Type B pancreatic cell (in vitro differentiated cells): ENCODE results near the gene PSMC4. TPM values are rescaled to one million over a fixed set of nuclear protein-coding genes. Genes with fewer than 3 reads are reported as not detected.
"Not testable (repeated sequence)": the region's sequence is repeated elsewhere in the genome, so short reads cannot be mapped to it uniquely, and the experiment has no call there.

Experiments used
- DNase-seq: peaks from one replicate; pipeline ENCODE4 v3.0.0; 2021; ENCODE audit warnings: mixed read lengths; ENCODE audit not compliant: unreplicated experiment; ENCODE audit errors: extremely low spot score
- H3K27ac Mint-ChIP-seq: 2 replicates; pipeline ENCODE4 v1.8.0; 2021; ENCODE audit warnings: mild to moderate bottlenecking, mixed read lengths
- H3K27me3 Mint-ChIP-seq: 2 replicates; pipeline ENCODE4 v1.8.0; 2021; ENCODE audit warnings: mixed read lengths
- H3K36me3 Mint-ChIP-seq: 2 replicates; pipeline ENCODE4 v1.8.0; 2021; ENCODE audit warnings: mixed read lengths
- H3K4me1 Mint-ChIP-seq: one replicate; pipeline ENCODE4 v1.8.0; 2021; ENCODE audit warnings: mixed read lengths; ENCODE audit not compliant: unreplicated experiment
- H3K4me3 Mint-ChIP-seq: 2 replicates; pipeline ENCODE4 v1.8.0; 2021; ENCODE audit warnings: mild to moderate bottlenecking, mixed read lengths
- H3K9me3 Mint-ChIP-seq: 2 replicates; pipeline ENCODE4 v1.8.0; 2021; ENCODE audit warnings: mixed read lengths
- total RNA-seq: library from RNA; stranded (reverse); gene quantifications from 2 replicates; pipeline ENCODE4 v1.2.1, GENCODE V29; 2021; ENCODE audit warnings: low replicate concordance
- TF ChIP-seq, protein P1 (sequence below): fragments of 200-600 bp; sonication (generic); conservative IDR thresholded peaks from 2 replicates; pipeline ENCODE4 v1.5.0; 2021; ENCODE audit warnings: antibody characterized with exemption, mild to moderate bottlenecking

The PSMC4 gene
- total RNA-seq, 1 donor from 2014 or later: 100 TPM

DNA sequence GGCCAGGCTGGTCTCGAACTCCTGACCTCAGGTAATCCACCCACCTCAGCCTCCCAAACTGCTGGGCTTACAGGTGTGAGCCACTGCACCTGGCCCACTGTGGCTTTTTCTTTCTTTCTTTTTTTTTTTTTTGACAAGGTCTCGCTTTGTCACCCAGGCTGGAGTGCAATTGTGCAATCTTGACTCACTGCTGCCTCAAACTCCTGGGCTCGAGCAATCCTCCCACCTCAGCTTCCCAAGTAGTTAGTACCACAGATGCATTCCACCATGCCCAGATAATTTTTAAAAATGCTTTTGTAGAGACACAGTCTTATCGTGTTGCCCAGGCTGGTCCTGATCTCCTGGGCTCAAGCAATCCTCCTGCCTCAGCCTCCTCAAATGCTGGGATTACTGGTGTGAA, 24.4 kb upstream of the PSMC4 start:
- Mint-ChIP-seq H3K27me3 (no peaks in the 10 kb centered on the region), H3K4me3 (no peak overlapping the region), H3K36me3 (no peaks in the 10 kb centered on the region), H3K4me1 (peaks cover 19% of the 10 kb centered on the region), H3K9me3 (peaks cover 5% of the 10 kb centered on the region), H3K27ac (no peak overlapping the region)
- TF ChIP-seq, protein P1, sequence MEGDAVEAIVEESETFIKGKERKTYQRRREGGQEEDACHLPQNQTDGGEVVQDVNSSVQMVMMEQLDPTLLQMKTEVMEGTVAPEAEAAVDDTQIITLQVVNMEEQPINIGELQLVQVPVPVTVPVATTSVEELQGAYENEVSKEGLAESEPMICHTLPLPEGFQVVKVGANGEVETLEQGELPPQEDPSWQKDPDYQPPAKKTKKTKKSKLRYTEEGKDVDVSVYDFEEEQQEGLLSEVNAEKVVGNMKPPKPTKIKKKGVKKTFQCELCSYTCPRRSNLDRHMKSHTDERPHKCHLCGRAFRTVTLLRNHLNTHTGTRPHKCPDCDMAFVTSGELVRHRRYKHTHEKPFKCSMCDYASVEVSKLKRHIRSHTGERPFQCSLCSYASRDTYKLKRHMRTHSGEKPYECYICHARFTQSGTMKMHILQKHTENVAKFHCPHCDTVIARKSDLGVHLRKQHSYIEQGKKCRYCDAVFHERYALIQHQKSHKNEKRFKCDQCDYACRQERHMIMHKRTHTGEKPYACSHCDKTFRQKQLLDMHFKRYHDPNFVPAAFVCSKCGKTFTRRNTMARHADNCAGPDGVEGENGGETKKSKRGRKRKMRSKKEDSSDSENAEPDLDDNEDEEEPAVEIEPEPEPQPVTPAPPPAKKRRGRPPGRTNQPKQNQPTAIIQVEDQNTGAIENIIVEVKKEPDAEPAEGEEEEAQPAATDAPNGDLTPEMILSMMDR: no peak
- no peak for DNase-seq

DNA sequence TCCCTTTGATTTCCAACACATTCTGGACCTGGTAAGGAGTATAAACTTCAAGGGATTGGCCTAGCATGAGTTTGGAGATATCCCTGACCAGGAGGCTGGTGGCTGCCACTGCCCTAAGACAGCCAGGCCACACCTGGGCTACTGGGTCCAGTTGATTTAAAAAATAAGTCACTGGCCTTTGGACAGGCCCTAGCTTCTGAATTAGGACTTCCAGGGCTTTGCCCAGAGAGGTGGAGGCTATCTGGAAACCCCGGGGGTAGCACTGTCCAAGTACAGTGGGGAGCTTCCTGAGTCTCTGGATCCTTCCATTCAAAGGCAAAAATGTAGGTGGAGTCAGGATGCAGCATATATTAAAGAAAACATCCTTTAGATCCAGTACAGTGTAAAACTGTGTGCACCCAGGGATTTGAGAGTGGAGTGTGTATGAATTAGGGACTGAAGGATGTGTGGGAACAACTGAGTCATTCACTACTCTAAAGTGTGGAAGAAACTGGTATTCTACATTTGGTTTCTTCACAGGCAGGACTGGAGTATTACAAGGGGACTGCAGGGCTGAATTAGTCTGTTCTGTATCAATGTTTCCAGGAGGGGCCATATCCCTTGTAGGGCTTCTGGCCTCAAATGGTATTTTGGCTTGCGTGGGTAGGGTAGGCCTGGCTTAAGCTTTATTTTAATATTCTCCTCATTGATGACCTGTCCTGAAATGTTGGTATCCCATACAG, 21.8 kb upstream of the PSMC4 start:
- DNase-seq: no peak
- Mint-ChIP-seq H3K36me3 (no peaks in the 10 kb centered on the region), H3K4me1 (peaks cover 3% of the 10 kb centered on the region), H3K27ac (no peak overlapping the region), H3K4me3 (no peak overlapping the region), H3K9me3 (peaks cover 2% of the 10 kb centered on the region), H3K27me3 (no peaks in the 10 kb centered on the region)
- TF ChIP-seq, protein P1: no peak

DNA sequence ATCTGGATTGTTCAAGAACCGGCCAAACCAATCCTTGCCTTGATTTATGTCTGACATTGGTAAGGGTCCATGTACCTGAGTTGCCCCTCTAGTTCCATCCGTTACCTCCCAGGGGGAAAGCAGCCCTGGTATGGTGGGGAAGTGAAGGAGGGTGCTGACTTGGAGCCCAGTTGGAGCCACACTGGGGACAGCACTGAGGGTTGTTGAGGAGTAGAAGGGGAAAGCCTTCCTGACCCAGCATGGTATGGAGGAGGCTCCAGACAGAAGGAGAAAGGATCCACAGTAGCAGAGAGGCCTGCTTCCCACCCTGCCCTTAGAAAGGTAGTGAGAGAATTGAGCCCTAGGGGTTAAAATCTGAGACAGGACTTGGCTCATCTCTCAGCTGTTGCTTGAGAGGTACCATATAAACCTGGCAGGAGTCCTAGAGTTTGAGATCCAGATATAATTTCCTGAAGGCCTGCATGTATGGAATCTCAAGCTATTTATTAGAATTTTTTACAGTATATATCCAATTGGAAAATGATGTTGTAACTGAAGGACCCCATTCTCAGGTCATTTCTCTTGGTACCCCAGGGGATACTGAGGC, 19.8 kb upstream of the PSMC4 start:
- H3K27me3 Mint-ChIP-seq: no peaks in the 10 kb centered on the region
- H3K4me1 Mint-ChIP-seq: no peaks in the 10 kb centered on the region
- DNase-seq: no peak
- TF ChIP-seq, protein P1: no peak
- no peaks in the 10 kb centered on the region for H3K36me3 Mint-ChIP-seq
- no peak overlapping the region for H3K27ac Mint-ChIP-seq
- H3K9me3 Mint-ChIP-seq: no peaks in the 10 kb centered on the region
- no peak overlapping the region for H3K4me3 Mint-ChIP-seq

DNA sequence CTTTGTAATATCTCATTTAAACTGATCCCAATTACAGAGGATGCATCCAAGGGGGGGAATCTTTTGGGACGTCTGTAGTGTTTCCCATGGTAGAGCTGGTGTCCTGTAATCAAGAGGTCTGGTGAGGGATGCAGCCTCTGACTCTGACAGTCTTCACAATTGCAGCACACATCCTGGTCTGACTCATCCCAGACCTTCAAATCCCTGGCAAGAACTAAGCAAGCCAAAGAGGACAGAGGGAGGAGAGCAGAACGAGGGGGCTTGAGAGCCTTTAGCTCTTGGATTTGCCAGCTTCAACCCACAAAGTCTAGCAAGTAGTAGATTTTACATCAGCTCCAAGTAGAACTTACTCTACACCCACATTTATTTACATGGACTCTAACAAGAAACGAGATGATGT, 19.3 kb upstream of the PSMC4 start:
- Mint-ChIP-seq H3K4me3 (no peak overlapping the region), H3K36me3 (no peaks in the 10 kb centered on the region)
- TF ChIP-seq, protein P1: no peak

DNA sequence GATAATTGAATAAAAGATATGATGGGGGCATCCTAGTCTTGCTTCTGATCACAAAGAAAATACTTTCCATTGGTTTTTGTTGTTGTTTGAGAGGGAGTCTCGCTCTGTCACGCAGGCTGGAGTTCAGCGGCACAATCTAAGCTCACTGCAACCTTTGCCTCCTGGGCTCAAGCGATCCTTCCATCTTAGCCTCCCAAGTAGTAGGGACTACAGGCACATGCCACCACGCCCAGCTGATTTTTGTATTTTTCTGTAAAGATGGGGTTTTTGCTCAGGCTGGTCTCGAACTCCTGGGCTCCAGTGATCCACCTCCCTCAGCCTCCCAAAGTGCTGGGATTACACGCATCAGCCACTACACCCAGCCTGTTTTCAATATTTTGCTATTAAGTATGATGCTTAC, 17.1 kb upstream of the PSMC4 start:
- no peaks in the 10 kb centered on the region for H3K36me3 Mint-ChIP-seq
- DNase-seq: no peak
- no peak overlapping the region for H3K27ac Mint-ChIP-seq
- TF ChIP-seq, protein P1: no peak
- H3K9me3 Mint-ChIP-seq: no peaks in the 10 kb centered on the region
- H3K4me1 Mint-ChIP-seq: no peaks in the 10 kb centered on the region
- no peaks in the 10 kb centered on the region for H3K27me3 Mint-ChIP-seq
- H3K4me3 Mint-ChIP-seq: no peak overlapping the region

More for the DNA sequence above, 19.3 kb upstream of the PSMC4 start:
- Mint-ChIP-seq H3K27ac (no peak overlapping the region), H3K9me3 (no peaks in the 10 kb centered on the region), H3K27me3 (no peaks in the 10 kb centered on the region), H3K4me1 (no peaks in the 10 kb centered on the region)
- DNase-seq: no peak

DNA sequence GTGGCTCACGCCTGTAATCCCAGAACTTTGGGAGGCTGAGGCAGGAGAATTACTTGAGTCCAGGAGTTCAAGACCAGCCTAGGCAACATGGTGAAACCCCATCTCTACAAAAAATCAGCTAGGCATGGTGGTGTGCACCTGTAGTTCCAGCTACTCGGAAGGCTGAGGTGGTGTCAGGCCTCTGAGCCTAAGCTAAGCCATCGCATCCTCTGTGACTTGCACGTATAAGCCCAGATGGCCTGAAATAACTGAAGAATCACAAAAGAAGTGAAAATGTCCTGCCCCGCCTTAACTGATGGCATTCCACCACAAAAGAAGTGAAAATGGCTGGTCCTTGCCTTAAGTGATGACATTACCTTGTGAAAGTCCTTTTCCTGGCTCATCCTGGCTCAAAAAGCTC, 13.1 kb upstream of the PSMC4 start:
- H3K4me1 Mint-ChIP-seq, H3K27me3 Mint-ChIP-seq, DNase-seq, H3K9me3 Mint-ChIP-seq, H3K27ac Mint-ChIP-seq, H3K36me3 Mint-ChIP-seq, H3K4me3 Mint-ChIP-seq: not testable (repeated sequence)

DNA sequence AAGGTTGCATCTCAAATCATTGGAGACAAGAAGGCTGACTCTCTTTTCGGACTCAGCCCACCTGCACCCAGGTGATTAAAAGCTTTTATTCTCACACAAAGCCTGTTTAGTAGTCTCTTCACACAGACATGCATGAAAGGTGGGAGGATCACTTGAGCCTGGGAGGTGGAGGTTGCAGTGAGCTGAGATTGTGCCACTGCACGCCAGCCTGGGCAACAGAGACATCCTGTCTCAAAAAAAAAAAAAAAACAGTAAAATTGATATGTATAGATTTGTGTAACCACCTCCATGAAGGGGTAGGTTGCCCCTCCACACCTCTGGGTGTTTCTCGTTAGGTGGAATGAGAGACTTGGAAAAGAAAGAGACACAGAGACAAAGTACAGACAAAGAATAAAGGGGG, 12.0 kb upstream of the PSMC4 start:
- H3K9me3 Mint-ChIP-seq, H3K36me3 Mint-ChIP-seq, H3K4me3 Mint-ChIP-seq, DNase-seq, H3K4me1 Mint-ChIP-seq, H3K27me3 Mint-ChIP-seq, H3K27ac Mint-ChIP-seq: not testable (repeated sequence)

DNA sequence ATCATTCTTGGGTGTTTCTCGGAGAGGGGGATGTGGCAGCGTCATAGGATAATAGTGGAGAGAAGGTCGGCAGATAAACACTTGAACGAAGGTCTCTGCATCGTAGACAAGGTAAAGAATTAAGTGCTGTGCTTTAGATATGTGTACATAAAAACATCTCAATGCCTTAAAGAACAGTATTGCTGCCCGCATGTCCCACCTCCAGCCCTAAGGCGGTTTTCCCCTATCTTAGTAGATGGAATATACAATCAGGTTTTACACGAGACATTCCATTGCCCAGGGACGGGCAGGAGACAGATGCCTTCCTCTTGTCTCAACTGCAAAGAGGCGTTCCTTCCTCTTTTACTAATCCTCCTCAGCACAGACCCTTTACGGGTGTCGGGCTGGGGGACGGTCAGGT, 11.6 kb upstream of the PSMC4 start:
- not testable (repeated sequence) for H3K4me3 Mint-ChIP-seq, H3K9me3 Mint-ChIP-seq, H3K36me3 Mint-ChIP-seq, DNase-seq, H3K27ac Mint-ChIP-seq, H3K4me1 Mint-ChIP-seq, H3K27me3 Mint-ChIP-seq
